ENCODE results near the gene C5orf15.

DNA sequence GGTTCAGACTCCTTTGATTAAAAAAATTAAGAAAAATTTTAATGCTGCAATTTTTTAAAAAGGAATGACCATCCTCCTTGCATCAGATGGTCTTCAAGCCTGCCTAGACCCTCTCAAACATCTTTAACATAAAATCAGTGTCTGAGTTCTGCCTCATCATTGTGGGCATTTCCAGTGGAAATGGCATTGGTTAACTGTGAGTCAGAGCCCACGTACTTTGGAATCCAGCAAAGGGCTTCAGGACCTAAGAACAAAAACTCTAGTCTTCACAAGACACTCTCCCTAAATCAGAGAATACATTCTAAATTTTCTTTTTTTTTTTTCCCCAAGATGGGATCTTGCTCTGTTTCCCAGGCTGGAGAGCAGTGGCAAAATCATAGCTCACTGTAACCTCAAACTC, 9.4 kb upstream of the C5orf15 start:
- TF ChIP-seq, protein P1, sequence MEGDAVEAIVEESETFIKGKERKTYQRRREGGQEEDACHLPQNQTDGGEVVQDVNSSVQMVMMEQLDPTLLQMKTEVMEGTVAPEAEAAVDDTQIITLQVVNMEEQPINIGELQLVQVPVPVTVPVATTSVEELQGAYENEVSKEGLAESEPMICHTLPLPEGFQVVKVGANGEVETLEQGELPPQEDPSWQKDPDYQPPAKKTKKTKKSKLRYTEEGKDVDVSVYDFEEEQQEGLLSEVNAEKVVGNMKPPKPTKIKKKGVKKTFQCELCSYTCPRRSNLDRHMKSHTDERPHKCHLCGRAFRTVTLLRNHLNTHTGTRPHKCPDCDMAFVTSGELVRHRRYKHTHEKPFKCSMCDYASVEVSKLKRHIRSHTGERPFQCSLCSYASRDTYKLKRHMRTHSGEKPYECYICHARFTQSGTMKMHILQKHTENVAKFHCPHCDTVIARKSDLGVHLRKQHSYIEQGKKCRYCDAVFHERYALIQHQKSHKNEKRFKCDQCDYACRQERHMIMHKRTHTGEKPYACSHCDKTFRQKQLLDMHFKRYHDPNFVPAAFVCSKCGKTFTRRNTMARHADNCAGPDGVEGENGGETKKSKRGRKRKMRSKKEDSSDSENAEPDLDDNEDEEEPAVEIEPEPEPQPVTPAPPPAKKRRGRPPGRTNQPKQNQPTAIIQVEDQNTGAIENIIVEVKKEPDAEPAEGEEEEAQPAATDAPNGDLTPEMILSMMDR (IDR thresholded peaks at IDR 0.05), result no peak
- TF ChIP-seq EP300 (IDR thresholded peaks at IDR 0.05; ENCODE audit: low read depth), result no peak
- TF ChIP-seq POLR2A (IDR thresholded peaks at IDR 0.05), result no peak

Data from transverse colon (tissue), 3 donors.